Measurements from ENCODE around the gene STMN1.

- TF ChIP-seq CTCF (IDR thresholded peaks at IDR 0.05), result no peak
- no peak for TF ChIP-seq ZBTB21 (CRISPR knock-in tag; IDR thresholded peaks at IDR 0.05; ENCODE audit: borderline replicate concordance)
- TF ChIP-seq, protein P1, sequence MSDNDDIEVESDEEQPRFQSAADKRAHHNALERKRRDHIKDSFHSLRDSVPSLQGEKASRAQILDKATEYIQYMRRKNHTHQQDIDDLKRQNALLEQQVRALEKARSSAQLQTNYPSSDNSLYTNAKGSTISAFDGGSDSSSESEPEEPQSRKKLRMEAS (CRISPR knock-in tag; IDR thresholded peaks at IDR 0.05), result no peak
- no peak for TF ChIP-seq NFE2L1 (CRISPR knock-in tag; IDR thresholded peaks at IDR 0.05)
- no peak for TF ChIP-seq ZNF232 (CRISPR knock-in tag; IDR thresholded peaks at IDR 0.05)
- TF ChIP-seq GABPB1 (CRISPR knock-in tag; IDR thresholded peaks at IDR 0.05), result no peak
These were observed 49.4 kb downstream of the STMN1 start for GRCh38 chr1:25856856-25857255.
